ENCODE results near the gene NDUFS1.
"Not testable (repeated sequence)": the region's sequence is repeated elsewhere in the genome, so short reads cannot be mapped to it uniquely, and the experiment has no call there.

Gene NDUFS1

DNA sequence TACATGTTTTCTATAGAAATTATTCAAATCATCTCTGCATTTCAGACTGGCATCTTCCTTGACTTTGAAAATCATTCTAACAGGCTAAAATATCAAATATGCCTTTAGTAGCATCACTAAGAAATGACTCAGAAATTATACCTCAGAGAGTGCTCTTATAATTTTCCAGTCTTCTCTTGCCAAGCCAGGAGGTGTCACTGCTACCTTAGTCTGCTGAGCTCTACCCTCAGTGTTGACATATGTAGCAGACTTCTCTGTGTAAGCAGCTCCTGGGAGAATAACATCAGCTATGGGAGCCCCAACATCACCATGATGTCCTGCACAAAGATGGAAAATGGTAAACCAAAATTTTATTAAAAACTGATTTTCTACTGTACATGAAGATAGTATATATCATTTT lies 31.6 kb downstream of the NDUFS1 start:
- H3K27me3 ChIP-seq (replicated peaks; ENCODE audit: control insufficient read depth, insufficient read depth, low read length), result no peaks in the 10 kb centered on the region
- DNase-seq (ENCODE audit: low read depth), result no peak
- no peak overlapping the region for H3K9ac ChIP-seq (ENCODE audit: low read length)
- H3K9me3 ChIP-seq (ENCODE audit: control insufficient read depth, low read length), result no peaks in the 10 kb centered on the region
- no peak overlapping the region for H3K4me3 ChIP-seq (ENCODE audit: low read length)
- no peaks in the 10 kb centered on the region for H3K4me1 ChIP-seq (ENCODE audit: control insufficient read depth, insufficient read depth, low read length)
- peaks cover 93% of the 10 kb centered on the region for H3K36me3 ChIP-seq (ENCODE audit: control insufficient read depth, insufficient read depth, low read length, severe bottlenecking)

DNA sequence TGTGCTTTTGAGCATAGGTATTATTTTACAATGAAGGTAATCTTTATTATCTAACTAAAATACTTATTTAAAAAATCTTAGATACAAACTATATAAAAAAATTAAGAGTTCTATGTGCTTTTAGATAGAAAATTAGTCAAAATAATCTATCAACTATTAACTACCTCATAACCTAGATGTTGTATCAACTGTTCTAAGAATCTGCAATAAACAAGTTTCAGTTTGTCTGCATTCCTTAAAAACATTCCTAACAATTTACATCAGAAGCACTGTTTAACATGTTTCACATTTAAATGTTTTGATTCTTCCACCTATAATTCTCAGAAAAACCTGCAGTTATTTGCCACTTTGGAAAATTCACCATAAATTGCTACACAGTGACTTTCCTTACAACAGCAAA lies 33.3 kb downstream of the NDUFS1 start:
- H3K9ac ChIP-seq (ENCODE audit: low read length), result no peak overlapping the region
- peaks cover 94% of the 10 kb centered on the region for H3K36me3 ChIP-seq (ENCODE audit: control insufficient read depth, insufficient read depth, low read length, severe bottlenecking)
- H3K9me3 ChIP-seq (ENCODE audit: control insufficient read depth, low read length), result no peaks in the 10 kb centered on the region
- no peak overlapping the region for H3K4me3 ChIP-seq (ENCODE audit: low read length)
- H3K27me3 ChIP-seq (replicated peaks; ENCODE audit: control insufficient read depth, insufficient read depth, low read length), result no peaks in the 10 kb centered on the region
- DNase-seq (ENCODE audit: low read depth), result peak; percentile 29
- H3K4me1 ChIP-seq (ENCODE audit: control insufficient read depth, insufficient read depth, low read length), result no peaks in the 10 kb centered on the region

DNA sequence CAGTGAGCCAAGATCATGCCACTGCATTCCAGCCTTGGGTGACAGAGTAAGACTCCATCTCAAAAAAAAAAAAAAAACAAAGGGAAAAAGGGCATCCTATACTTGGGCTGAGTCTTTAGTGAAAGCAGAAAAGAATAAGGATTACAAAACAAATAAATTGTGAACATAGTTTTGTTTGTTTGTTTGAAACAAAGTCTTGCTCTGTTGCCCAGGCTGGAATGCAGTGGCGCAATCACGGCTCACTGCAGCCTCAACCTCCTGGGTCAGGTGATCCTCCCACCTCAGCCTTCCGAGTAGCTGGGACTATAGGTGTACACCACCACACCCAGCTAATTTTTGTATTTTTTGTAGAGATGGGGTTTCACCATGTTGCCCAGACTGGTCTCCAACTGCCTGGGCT lies 36.7 kb downstream of the NDUFS1 start:
- not testable (repeated sequence) for H3K4me1 ChIP-seq (ENCODE audit: control insufficient read depth, insufficient read depth, low read length); H3K9me3 ChIP-seq (ENCODE audit: control insufficient read depth, low read length); DNase-seq (ENCODE audit: low read depth); H3K4me3 ChIP-seq (ENCODE audit: low read length); H3K9ac ChIP-seq (ENCODE audit: low read length); H3K27me3 ChIP-seq (replicated peaks; ENCODE audit: control insufficient read depth, insufficient read depth, low read length)
- H3K36me3 ChIP-seq (ENCODE audit: control insufficient read depth, insufficient read depth, low read length, severe bottlenecking), result peaks cover 76% of the 10 kb centered on the region

DNA sequence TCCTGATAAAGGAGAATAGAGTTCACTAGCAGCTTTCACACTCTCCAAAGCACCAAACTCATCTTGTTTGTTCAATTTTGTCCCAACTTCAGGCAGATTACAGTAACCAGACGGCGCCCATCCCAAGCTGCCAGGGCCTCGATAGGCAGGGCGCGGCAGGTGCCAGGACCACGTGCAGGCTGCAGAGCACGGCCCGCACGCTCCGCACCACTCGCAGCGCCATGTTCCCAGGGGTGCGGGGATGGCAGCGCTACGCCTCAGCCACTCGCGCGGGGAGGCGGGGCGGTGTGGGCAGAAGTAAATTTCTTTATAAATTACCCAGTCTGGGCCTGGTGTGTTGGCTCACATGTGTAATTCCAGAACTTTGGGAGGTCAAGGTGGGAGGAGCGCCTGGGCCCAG lies 43.0 kb downstream of the NDUFS1 start:
- Histone ChIP-seq H3K9me3 (ENCODE audit: control insufficient read depth, low read length) (no peaks in the 10 kb centered on the region), H3K36me3 (ENCODE audit: control insufficient read depth, insufficient read depth, low read length, severe bottlenecking) (peaks cover 16% of the 10 kb centered on the region), H3K4me3 (ENCODE audit: low read length) (no peak overlapping the region), H3K4me1 (ENCODE audit: control insufficient read depth, insufficient read depth, low read length) (no peaks in the 10 kb centered on the region), H3K27me3 (replicated peaks; ENCODE audit: control insufficient read depth, insufficient read depth, low read length) (no peaks in the 10 kb centered on the region), H3K9ac (ENCODE audit: low read length) (no peak overlapping the region)
- DNase-seq (ENCODE audit: low read depth), result no peak

DNA sequence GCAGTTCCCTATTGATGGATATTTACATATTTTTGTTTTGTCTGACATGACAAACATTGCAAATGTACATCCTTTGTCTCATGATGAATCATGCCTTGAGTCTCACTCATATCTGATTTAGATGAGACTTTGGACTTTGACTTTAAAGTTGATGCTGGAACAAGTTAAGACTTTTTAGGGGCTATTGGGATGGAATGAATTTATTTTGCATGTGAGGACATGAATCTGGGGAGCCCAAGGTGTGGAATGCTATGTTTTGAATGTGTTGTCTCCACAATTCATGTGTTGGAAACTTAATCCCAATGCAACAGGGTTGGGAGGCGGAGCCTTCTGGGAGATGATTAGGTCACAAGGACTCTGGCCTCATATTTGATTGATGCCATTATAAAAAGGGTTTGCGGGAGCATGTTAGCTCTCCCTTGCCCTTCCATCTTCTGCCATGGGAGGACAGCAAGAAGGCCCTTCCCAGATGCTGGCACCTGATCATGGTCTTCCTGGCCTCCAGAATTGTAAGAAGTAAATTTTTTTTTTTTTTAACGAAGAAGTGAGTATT lies 44.1 kb downstream of the NDUFS1 start:
- no peak for DNase-seq (ENCODE audit: low read depth)
- no peaks in the 10 kb centered on the region for H3K9me3 ChIP-seq (ENCODE audit: control insufficient read depth, low read length)
- H3K4me3 ChIP-seq (ENCODE audit: low read length), result no peak overlapping the region
- H3K27me3 ChIP-seq (replicated peaks; ENCODE audit: control insufficient read depth, insufficient read depth, low read length), result no peaks in the 10 kb centered on the region
- H3K9ac ChIP-seq (ENCODE audit: low read length), result no peak overlapping the region
- H3K36me3 ChIP-seq (ENCODE audit: control insufficient read depth, insufficient read depth, low read length, severe bottlenecking), result peaks cover 4% of the 10 kb centered on the region
- no peaks in the 10 kb centered on the region for H3K4me1 ChIP-seq (ENCODE audit: control insufficient read depth, insufficient read depth, low read length)

DNA sequence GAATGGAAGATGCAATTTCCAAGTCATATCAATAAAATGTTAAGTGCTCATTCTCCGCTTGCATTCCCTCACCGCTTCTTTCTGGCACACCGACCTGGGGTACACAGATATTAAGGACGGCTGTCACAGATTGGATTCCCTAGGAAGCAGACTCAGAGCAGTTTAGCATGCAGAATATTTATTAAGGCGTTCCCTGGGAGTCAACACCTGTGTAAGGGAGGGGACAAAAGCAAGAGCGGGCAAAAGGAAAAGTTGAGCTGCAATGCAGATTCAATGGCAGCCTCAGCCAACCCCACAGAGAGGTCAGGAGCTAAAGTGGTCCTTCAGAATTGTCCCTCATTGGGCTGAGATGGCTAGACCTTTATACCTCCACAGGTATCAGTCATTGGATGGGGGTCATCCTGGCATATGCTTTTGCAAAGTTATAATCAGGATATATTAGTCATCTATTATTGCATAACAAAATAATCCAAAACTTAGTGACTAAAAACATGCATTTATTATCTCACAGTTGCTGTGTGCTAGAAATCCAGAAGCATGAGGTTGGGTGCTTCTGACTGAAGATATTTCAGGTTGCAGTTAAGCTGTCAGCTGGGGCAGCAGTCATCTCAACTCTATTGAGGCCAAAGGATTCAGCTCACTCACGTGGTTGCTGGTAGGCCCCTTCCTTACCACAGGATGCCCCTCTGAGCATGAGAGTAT lies 46.2 kb downstream of the NDUFS1 start:
- Histone ChIP-seq H3K9ac (ENCODE audit: low read length) (no peak overlapping the region), H3K36me3 (ENCODE audit: control insufficient read depth, insufficient read depth, low read length, severe bottlenecking) (no peaks in the 10 kb centered on the region), H3K4me1 (ENCODE audit: control insufficient read depth, insufficient read depth, low read length) (no peaks in the 10 kb centered on the region), H3K9me3 (ENCODE audit: control insufficient read depth, low read length) (no peaks in the 10 kb centered on the region), H3K27me3 (replicated peaks; ENCODE audit: control insufficient read depth, insufficient read depth, low read length) (no peaks in the 10 kb centered on the region), H3K4me3 (ENCODE audit: low read length) (no peak overlapping the region)
- no peak for DNase-seq (ENCODE audit: low read depth)

DNA sequence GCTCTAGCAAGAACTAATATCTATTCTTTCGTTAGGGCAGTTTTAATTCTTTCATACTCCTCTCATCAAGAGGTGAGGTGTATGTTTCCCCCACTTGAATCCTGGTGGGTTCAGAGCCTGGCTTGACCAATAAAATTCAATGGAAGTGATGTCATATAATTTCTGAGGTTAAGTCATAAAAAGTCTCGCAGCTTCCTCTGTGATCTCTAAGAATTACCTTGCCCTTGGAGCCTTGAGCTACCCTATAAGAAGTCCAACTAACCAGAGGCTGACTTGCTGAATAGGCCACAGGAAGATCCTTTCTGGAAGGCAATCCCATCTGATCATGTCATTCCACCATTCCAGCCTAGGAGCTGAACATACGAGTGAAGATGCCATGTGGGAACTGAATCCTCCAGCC lies 47.1 kb downstream of the NDUFS1 start:
- H3K36me3 ChIP-seq (ENCODE audit: control insufficient read depth, insufficient read depth, low read length, severe bottlenecking), result no peaks in the 10 kb centered on the region
- no peaks in the 10 kb centered on the region for H3K4me1 ChIP-seq (ENCODE audit: control insufficient read depth, insufficient read depth, low read length)
- H3K27me3 ChIP-seq (replicated peaks; ENCODE audit: control insufficient read depth, insufficient read depth, low read length), result no peaks in the 10 kb centered on the region
- H3K9me3 ChIP-seq (ENCODE audit: control insufficient read depth, low read length), result no peaks in the 10 kb centered on the region
- no peak for DNase-seq (ENCODE audit: low read depth)
- no peak overlapping the region for H3K4me3 ChIP-seq (ENCODE audit: low read length)
- no peak overlapping the region for H3K9ac ChIP-seq (ENCODE audit: low read length)

DNA sequence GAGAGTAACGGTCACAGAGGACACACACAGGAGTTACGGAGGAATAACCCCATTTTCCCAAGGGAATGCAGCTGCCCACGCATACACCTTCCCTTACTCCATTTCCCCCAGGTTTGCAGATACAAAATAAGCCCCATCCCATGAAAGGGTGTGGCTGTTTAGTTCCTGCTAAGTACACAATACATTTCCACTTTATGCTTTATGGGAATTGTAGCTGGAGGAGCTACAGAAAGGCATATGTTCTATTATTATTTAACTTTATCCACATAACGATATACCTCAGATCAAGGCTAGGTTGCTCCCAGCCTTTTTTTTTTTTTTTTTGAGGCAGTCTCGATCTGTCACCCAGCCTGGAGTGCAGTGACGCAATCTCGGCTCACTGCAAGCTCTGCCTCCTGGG lies 50.5 kb downstream of the NDUFS1 start:
- Histone ChIP-seq H3K9me3 (ENCODE audit: control insufficient read depth, low read length) (no peaks in the 10 kb centered on the region), H3K4me3 (ENCODE audit: low read length) (no peak overlapping the region), H3K27me3 (replicated peaks; ENCODE audit: control insufficient read depth, insufficient read depth, low read length) (no peaks in the 10 kb centered on the region), H3K4me1 (ENCODE audit: control insufficient read depth, insufficient read depth, low read length) (peaks cover 4% of the 10 kb centered on the region), H3K36me3 (ENCODE audit: control insufficient read depth, insufficient read depth, low read length, severe bottlenecking) (no peaks in the 10 kb centered on the region), H3K9ac (ENCODE audit: low read length) (no peak overlapping the region)
- DNase-seq (ENCODE audit: low read depth), result no peak

DNA sequence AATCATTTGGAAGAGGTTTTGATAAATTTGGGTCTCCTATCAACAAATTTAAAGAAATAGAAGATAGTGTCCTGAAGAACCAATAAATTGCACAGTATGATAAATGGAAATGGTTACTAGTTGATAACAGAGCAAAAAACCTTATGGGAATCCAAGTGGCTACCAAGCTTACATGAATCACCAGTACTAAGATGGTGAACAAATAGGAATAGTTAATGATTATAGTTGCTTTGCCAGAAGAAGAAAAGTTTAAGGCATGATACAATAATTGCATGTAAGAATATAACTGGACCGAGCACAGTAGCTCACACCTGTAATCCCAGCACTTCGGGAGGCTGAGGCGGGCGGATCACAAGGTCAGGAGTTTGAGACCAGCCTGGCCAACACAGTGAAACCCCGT lies 53.7 kb downstream of the NDUFS1 start:
- Histone ChIP-seq H3K9ac (ENCODE audit: low read length) (no peak overlapping the region), H3K4me3 (ENCODE audit: low read length) (no peak overlapping the region), H3K9me3 (ENCODE audit: control insufficient read depth, low read length) (no peaks in the 10 kb centered on the region), H3K27me3 (replicated peaks; ENCODE audit: control insufficient read depth, insufficient read depth, low read length) (no peaks in the 10 kb centered on the region), H3K4me1 (ENCODE audit: control insufficient read depth, insufficient read depth, low read length) (peaks cover 4% of the 10 kb centered on the region), H3K36me3 (ENCODE audit: control insufficient read depth, insufficient read depth, low read length, severe bottlenecking) (no peaks in the 10 kb centered on the region)
- no peak for DNase-seq (ENCODE audit: low read depth)

DNA sequence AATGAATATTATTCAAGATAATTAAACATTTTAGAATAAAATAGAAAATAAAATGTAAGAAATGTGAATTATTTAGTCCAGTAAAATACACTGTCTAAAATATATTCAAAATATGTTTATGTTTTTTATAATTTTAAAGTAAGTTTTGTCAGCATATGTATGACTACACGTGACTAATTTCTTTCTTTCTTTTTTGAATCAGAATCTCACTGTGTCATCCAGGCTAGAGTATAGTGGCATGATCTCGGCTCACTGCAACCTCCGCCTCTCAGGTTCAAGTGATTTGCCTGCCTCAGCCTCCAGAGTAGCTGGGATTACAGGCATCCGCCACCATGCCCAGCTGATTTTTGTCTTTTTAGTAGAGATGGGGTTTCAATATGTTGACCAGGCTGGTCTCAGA lies 54.2 kb downstream of the NDUFS1 start:
- Histone ChIP-seq H3K4me1 (ENCODE audit: control insufficient read depth, insufficient read depth, low read length) (peaks cover 4% of the 10 kb centered on the region), H3K36me3 (ENCODE audit: control insufficient read depth, insufficient read depth, low read length, severe bottlenecking) (no peaks in the 10 kb centered on the region), H3K27me3 (replicated peaks; ENCODE audit: control insufficient read depth, insufficient read depth, low read length) (no peaks in the 10 kb centered on the region), H3K4me3 (ENCODE audit: low read length) (no peak overlapping the region), H3K9me3 (ENCODE audit: control insufficient read depth, low read length) (no peaks in the 10 kb centered on the region), H3K9ac (ENCODE audit: low read length) (no peak overlapping the region)
- DNase-seq (ENCODE audit: low read depth), result no peak

DNA sequence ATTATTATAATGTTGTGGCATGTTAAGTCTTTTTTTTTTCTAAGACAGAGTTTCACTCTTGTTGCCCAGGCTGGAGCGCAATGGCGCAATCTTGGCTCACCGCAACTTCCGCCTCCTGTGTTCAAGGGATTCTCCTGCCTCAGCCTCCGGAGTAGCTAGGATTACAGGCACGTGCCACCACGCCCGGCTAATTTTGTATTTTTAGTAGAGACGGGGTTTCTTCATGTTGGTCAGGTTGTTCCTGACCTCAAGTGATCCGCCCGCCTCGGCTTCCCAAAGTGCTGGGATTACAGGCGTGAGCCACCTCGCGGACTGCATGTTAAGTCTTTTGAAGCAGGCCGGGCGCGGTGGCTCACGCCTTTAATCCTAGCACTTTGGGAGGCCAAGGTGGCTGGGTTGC lies 60.4 kb downstream of the NDUFS1 start:
- H3K4me3 ChIP-seq (ENCODE audit: low read length); H3K9me3 ChIP-seq (ENCODE audit: control insufficient read depth, low read length); H3K27me3 ChIP-seq (replicated peaks; ENCODE audit: control insufficient read depth, insufficient read depth, low read length); H3K36me3 ChIP-seq (ENCODE audit: control insufficient read depth, insufficient read depth, low read length, severe bottlenecking); H3K4me1 ChIP-seq (ENCODE audit: control insufficient read depth, insufficient read depth, low read length); H3K9ac ChIP-seq (ENCODE audit: low read length); DNase-seq (ENCODE audit: low read depth): not testable (repeated sequence)

DNA sequence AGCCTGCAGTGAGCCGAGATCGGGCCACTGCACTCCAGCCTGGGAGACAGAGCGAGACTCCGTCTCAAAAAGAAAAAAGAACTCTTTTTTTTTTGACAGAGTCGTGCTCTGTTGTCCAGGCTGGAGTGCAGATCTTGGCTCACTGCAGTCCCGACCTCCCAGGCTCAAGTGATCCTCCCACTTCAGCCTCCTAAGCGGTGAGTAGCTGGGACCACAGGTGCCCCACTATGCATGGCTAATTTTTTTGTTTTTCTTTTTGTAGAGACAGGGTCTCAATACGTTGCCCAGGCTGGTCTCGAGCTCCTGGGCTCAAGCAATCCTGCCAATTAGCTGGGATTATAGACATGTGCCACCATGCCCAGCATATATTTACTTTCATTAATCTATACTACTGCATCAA lies 60.8 kb downstream of the NDUFS1 start:
- Histone ChIP-seq H3K9ac (ENCODE audit: low read length) (no peak overlapping the region), H3K27me3 (replicated peaks; ENCODE audit: control insufficient read depth, insufficient read depth, low read length) (no peaks in the 10 kb centered on the region)

More for the DNA sequence above, 60.8 kb downstream of the NDUFS1 start:
- H3K9me3 ChIP-seq (ENCODE audit: control insufficient read depth, low read length), result no peaks in the 10 kb centered on the region
- H3K4me3 ChIP-seq (ENCODE audit: low read length), result no peak overlapping the region
- no peak for DNase-seq (ENCODE audit: low read depth)
- H3K36me3 ChIP-seq (ENCODE audit: control insufficient read depth, insufficient read depth, low read length, severe bottlenecking), result peaks cover 2% of the 10 kb centered on the region
- no peaks in the 10 kb centered on the region for H3K4me1 ChIP-seq (ENCODE audit: control insufficient read depth, insufficient read depth, low read length)

All from adipocyte (in vitro differentiated cells).